Measurements from ENCODE around the gene GRIP2.

GRIP2 gene

DNA sequence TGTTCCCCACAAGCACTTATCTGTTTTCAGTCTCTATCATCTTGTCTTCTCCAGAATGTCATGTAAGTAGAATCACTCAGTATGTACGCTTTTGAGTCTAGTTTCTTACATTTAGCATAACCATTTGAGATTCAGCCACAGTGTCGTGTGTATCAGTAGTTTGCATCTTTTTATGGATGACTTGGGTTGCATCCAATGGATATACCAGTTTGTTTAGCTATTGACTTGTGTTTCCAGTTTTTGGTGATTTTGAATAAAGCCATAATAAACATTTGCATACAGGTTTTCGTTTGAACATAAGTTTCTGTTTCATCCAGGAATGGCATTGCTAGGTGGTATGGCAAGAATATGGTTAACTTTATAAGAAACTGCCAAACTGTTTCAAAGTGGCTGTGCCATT lies 12.1 kb downstream of the GRIP2 start:
- TF ChIP-seq, protein P1, sequence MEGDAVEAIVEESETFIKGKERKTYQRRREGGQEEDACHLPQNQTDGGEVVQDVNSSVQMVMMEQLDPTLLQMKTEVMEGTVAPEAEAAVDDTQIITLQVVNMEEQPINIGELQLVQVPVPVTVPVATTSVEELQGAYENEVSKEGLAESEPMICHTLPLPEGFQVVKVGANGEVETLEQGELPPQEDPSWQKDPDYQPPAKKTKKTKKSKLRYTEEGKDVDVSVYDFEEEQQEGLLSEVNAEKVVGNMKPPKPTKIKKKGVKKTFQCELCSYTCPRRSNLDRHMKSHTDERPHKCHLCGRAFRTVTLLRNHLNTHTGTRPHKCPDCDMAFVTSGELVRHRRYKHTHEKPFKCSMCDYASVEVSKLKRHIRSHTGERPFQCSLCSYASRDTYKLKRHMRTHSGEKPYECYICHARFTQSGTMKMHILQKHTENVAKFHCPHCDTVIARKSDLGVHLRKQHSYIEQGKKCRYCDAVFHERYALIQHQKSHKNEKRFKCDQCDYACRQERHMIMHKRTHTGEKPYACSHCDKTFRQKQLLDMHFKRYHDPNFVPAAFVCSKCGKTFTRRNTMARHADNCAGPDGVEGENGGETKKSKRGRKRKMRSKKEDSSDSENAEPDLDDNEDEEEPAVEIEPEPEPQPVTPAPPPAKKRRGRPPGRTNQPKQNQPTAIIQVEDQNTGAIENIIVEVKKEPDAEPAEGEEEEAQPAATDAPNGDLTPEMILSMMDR (IDR thresholded peaks at IDR 0.05), result no peak

DNA sequence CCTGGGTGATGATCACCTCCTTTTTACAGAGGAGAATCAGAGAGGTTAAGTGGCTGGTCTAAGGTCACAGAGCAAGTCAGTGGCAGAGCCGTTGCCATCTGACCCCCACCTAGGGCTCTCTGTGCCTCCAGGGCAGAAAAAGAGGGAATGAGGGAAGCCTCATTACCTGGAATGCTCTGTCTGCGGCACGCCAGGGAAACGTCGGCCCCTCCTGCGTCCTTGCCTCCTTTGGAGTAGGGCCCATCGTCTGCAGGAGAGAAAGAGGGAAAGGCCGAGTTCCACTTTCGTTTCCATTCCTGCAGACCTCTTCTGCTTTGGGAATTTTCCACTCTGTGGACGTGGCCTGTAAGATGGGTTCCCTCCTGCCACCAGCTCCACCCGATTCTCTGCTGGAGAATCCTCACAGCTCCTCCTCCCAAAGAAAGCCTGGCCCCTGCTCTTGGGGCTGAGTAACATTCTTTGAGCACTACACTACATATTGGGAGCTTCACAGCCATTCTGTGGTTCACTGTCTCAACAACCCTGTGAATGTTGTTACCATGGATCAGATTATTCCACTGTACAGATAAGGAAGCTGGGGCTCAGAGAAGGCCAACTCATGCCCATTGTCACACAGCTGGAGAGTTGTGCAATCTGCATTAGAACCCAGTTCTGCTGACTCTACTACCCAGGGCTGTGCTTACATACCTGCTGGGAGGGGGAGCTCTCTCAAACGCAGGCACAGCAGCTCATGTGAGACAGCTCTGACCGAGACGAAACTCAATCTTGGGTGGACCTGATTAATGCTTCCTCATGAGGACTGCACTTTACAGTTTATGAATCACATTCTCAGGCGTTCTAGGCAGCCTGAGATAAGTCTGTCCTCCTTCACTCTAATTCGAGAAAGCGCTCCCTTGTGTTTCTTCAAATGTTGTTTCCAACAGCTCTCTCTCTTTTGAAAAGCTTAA lies 14.2 kb downstream of the GRIP2 start:
- TF ChIP-seq, protein P1 (IDR thresholded peaks at IDR 0.05), result no peak

DNA sequence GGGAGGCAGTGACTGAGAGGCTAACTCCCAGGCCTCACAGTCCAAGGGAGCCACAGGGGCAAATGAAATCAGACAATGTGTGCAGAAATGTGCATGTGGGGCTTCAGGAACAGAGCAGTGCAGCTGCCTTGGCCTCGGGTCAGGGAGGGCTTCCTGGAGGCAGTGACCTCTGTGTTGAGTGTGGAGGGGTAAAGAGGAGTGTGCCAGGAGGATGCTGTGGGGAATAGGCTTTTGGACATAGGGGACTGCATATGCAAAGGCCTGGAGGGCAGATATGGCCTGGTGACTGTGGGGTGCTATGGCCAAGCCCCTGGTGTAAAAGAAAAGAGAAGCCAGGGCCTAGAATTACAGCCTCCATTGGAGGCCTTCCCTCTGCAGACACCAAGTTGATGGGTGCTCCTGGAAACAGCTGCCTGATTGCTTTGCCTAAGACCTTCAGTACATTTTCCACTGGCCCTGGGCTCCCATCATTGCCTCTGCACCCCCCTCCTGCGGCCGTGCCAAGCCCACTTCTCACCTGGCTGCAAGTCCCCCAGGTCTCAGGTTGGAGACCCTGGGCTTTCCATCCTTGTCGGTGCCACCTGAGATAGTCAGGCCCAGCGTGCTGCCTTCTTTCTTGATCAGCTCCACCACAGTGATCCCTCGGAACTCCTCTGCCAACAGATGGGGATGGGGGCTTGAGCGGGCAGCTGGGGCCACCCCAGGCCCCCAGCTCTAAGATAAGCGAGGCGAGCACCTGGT lies 15.1 kb downstream of the GRIP2 start:
- TF ChIP-seq, protein P1 (IDR thresholded peaks at IDR 0.05), result no peak

DNA sequence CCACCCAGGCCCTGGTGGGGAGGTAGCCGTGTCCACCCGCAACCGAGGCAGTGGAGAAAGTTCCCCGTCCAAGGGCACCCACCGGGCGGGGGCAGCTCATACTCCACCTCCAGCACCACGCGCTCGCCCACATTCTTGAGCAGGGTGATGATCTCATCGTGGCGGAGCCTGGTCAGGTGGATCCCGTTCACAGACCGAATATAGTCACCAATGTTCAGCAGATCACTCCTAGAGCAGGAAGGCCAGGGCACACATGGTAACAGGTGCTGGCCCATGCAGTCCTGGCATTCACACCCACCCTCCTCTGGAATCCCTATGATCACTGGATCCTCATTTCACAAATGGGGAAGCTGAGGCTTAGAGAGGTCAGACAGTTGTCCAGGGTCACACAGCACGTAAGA lies 15.8 kb downstream of the GRIP2 start:
- TF ChIP-seq, protein P1 (IDR thresholded peaks at IDR 0.05), result no peak

DNA sequence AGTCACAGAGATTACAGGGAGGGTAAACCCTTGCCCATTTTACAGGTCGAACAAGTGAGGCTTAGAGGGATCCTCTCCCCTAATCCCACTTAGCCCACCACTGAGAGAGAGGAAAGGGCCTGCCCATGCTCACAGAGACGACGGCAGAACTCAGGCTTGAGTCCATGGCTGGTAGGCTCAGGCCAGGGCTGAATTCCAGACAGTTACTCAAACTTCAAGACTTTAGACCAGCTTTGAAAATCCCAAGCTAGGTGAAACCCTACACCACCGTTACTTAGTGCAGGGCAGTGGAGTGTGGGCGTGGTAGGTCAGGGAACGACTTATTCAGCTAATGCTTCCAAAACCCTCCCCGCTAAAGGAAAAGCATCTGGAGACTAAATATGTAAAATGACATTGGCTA lies 16.4 kb downstream of the GRIP2 start:
- TF ChIP-seq, protein P1 (IDR thresholded peaks at IDR 0.05), result no peak

DNA sequence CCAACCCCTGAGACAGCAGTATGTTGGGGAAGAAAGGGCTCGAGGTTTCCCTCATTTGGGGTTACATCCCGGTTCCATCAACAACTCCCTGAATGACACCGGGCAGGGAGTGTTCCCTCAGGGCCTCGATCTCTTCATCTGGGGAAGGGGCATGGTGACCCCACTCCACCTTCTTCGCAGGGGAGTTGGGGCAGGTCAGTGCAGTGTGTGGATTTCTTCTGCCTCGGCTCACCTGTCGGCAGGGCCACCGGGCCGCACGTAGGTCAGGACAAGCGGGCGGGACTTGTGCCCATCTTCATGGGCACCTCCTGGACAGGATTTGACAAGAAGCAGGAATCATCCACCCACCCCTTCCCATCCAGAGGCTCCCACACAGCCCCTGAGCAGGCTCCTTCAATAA lies 17.4 kb downstream of the GRIP2 start:
- TF ChIP-seq, protein P1 (IDR thresholded peaks at IDR 0.05), result no peak

DNA sequence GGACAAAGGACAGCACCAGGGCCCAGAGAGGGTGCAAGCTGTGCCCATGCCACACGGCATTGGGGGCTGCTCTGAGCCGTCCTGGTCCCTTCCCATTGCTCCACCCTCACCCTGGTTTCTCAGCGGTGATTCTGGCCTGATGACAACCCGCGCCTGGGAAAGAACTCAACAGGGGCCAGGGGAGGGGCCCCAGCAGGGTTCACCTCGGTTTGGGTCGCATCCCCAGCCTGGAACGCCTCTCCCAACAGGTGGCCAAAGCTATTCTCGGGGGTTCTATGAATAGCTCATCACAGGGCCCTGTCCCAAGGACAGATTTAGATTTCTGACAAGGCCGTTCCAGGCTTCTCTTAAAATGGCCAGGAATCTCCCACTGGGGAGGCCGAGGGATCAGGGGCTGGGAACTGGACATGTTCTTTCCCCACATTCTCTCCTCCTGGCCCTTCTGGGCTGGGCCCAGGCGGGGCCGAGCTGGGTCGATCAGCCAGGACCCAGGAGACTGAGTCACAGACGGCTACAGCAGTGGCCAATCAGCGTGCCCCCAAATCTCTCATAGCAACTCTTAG lies 17.9 kb downstream of the GRIP2 start:
- TF ChIP-seq, protein P1 (IDR thresholded peaks at IDR 0.05), result no peak
